ENCODE measurements around the gene GASK1A. TPM values are rescaled to one million over a fixed set of nuclear protein-coding genes. Genes with fewer than 3 reads are reported as not detected.

Gene GASK1A
- total RNA-seq, 1 donor: 0.63 TPM

GRCh38 chr3:43053291-43053690, 74.2 kb downstream of the GASK1A start:
- no peak overlapping the region for H3K4me3 ChIP-seq (ENCODE audit: low read depth, low read length)
- TF ChIP-seq CTCF (IDR thresholded peaks at IDR 0.05; ENCODE audit: insufficient read depth, low read length): no peak
- DNase-seq (ENCODE audit: low read depth): no peak

GRCh38 chr3:43054754-43055153, 75.6 kb downstream of the GASK1A start:
- DNase-seq (ENCODE audit: low read depth): no peak
- H3K4me3 ChIP-seq (ENCODE audit: low read depth, low read length): no peak overlapping the region
- TF ChIP-seq CTCF (IDR thresholded peaks at IDR 0.05; ENCODE audit: insufficient read depth, low read length): no peak

- DNase-seq (ENCODE audit: low read depth): no peak
- no peak for TF ChIP-seq CTCF (IDR thresholded peaks at IDR 0.05; ENCODE audit: insufficient read depth, low read length)
- no peak overlapping the region for H3K4me3 ChIP-seq (ENCODE audit: low read depth, low read length)
Measured at GRCh38 chr3:43055393-43055792, 76.3 kb downstream of the GASK1A start.

DNA sequence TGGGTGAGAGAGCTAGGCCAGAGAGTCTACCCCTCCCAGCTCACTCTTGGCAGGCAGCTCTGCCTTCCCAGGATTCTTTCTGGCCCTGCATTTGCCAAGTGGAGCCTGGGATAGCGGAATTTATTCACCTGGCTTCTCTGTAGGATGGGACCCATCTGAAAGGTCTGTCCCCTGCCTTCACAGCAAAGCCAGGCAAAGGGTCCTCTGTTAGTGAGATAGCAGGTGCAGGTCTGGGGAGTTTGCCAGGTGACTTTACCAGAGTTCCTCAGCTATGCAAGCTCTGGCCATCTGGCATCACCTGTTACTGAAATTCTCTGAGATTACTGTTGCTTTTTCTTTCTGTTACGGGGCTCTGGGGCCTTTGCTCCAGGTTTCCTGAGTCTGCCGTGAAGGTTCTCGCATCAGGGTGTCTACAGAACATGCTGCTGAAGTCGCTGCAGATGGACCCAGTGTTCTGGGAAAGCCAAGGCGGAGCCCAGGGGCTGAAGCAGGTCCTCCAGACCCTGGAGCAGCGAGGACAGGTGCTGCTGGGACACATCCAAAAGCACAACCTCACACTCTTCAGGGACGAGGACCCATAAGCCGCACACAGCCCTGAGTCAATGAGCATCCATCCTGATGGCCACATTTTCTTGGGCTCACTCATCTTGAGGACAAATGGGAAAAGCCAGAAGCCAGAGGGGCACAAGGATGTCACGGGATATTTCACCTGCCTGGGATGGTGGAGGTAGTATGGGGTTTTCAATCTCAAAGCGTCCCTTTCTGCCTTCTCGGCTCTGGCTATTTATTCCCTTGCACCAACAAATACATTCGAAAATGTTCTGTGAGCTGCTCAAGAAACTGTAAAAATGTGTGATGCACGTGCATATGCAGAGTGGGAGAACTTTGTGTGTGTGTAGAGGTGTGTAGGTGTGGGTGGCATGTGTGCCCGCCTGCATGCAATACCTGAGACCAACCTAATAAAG, 77.0 kb downstream of the GASK1A start:
- no peak for DNase-seq (ENCODE audit: low read depth)

GRCh38 chr3:43059456-43059855, 80.3 kb downstream of the GASK1A start:
- H3K4me3 ChIP-seq (ENCODE audit: low read depth, low read length): no peak overlapping the region
- DNase-seq (ENCODE audit: low read depth): no peak
- no peak for TF ChIP-seq CTCF (IDR thresholded peaks at IDR 0.05; ENCODE audit: insufficient read depth, low read length)

More for the DNA sequence above, 77.0 kb downstream of the GASK1A start:
- TF ChIP-seq CTCF (IDR thresholded peaks at IDR 0.05; ENCODE audit: insufficient read depth, low read length): no peak
- no peak overlapping the region for H3K4me3 ChIP-seq (ENCODE audit: low read depth, low read length)

DNA sequence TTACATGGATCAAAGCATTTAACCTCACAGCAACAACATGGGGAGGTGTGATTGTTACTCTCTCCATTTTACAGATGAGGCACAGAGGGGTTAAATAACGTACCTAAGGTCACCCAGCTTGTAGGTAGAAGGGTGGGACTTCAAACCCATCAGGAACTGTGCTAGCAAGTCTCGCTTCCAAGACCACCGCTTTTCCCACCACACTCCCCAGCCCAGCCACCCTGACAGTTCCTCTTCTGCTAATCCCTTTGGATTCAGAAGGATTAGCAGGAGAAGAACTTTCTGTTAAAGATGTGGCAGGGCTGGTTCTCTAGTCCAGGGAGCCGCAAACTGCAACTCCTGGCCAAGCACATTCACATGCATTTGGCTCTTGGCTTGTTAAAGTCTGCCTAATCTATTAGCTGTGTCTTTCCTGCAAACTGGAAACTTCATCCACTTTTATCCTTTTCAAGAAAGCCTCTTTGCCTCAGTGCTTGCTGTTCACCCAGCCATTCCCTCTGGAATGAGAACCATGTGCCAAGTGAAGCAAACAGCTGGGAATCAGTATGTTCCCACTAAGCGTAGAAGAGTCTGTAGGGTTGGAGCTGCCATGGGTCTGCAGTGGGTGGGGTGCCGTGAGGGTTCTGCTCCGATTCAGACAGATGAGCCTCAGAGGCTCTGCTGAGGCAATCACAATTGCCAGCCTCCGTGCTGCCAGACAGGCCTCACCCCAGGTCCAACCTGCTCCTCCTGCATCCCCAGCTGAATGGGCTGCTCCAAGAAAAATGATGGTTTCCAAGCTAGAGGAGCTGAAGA, 82.2 kb downstream of the GASK1A start:
- DNase-seq (ENCODE audit: low read depth): peak; percentile 44
- TF ChIP-seq CTCF (IDR thresholded peaks at IDR 0.05; ENCODE audit: insufficient read depth, low read length): no peak
- H3K4me3 ChIP-seq (ENCODE audit: low read depth, low read length): no peak overlapping the region

Data from fibroblast of the aortic adventitia (primary cell).